ENCODE data around the gene MIPOL1. TPM values are rescaled to one million over a fixed set of nuclear protein-coding genes. Genes with fewer than 3 reads are reported as not detected.
"Not testable (repeated sequence)": the region's sequence is repeated elsewhere in the genome, so short reads cannot be mapped to it uniquely, and the experiment has no call there.

MIPOL1 gene
- total RNA-seq, 2 experiments from 2014 or later = not detected

GRCh38 chr14:37452323-37452722 is 254.6 kb downstream of the MIPOL1 start:
- TF ChIP-seq EZH2phosphoT487 (IDR thresholded peaks at IDR 0.05; ENCODE audit: borderline replicate concordance, low read depth, low read length) (no peak), CTCF (conservative IDR thresholded peaks at IDR 0.05; ENCODE audit: low read length) (no peak)
- Histone ChIP-seq H2AFZ (ENCODE audit: low read length) (no peak overlapping the region), H3K4me2 (ENCODE audit: low read length) (no peak overlapping the region), H3K79me2 (ENCODE audit: insufficient read depth, low read depth, low read length) (no peaks in the 10 kb centered on the region), H3K9me2 (ENCODE audit: insufficient read depth, low read length) (no peaks in the 10 kb centered on the region), H3K9me3 (ENCODE audit: low read length) (no peaks in the 10 kb centered on the region), H4K20me1 (ENCODE audit: insufficient read depth, low read length) (no peaks in the 10 kb centered on the region), H3K4me3 (ENCODE audit: low read depth, low read length, poor library complexity, severe bottlenecking) (no peak overlapping the region), H3K36me3 (ENCODE audit: insufficient read depth, low read length) (no peaks in the 10 kb centered on the region), H3K4me1 (ENCODE audit: insufficient read depth, low read length, poor library complexity, severe bottlenecking) (no peaks in the 10 kb centered on the region), H3K27ac (ENCODE audit: low read depth, low read length, poor library complexity, severe bottlenecking) (no peak overlapping the region)
- CTCF ChIA-PET (ENCODE audit: unreplicated experiment) = no interaction called here
- no TSS peak for BruUV-seq (replicated peaks)
- POLR2A ChIA-PET = no interaction called here
- no peak for DNase-seq (ENCODE audit: low spot score)
- intact Hi-C loops (cut with micrococcal nuclease; ENCODE audit: unreplicated experiment) = no loop called here

- POLR2A ChIA-PET = interaction anchor here (0.6 kb wide), 2 partner anchors 29 to 1003 kb away, joined by 3 read pairs; no protein-coding TSS in a partner anchor
- BruUV-seq (replicated peaks) = no TSS peak
- intact Hi-C loops (cut with micrococcal nuclease; ENCODE audit: unreplicated experiment) = no loop called here
- no peak overlapping the region for H2AFZ ChIP-seq (ENCODE audit: low read length)
- no peak overlapping the region for H3K27ac ChIP-seq (ENCODE audit: low read depth, low read length, poor library complexity, severe bottlenecking)
- no peaks in the 10 kb centered on the region for H3K4me1 ChIP-seq (ENCODE audit: insufficient read depth, low read length, poor library complexity, severe bottlenecking)
- no peaks in the 10 kb centered on the region for H3K9me2 ChIP-seq (ENCODE audit: insufficient read depth, low read length)
- no peaks in the 10 kb centered on the region for H4K20me1 ChIP-seq (ENCODE audit: insufficient read depth, low read length)
- CTCF ChIA-PET (ENCODE audit: unreplicated experiment) = no interaction called here
- no peak overlapping the region for H3K4me3 ChIP-seq (ENCODE audit: low read depth, low read length, poor library complexity, severe bottlenecking)
- TF ChIP-seq EZH2phosphoT487 (IDR thresholded peaks at IDR 0.05; ENCODE audit: borderline replicate concordance, low read depth, low read length) (no peak), CTCF (conservative IDR thresholded peaks at IDR 0.05; ENCODE audit: low read length) (no peak)
- H3K9me3 ChIP-seq (ENCODE audit: low read length) = no peaks in the 10 kb centered on the region
- no peaks in the 10 kb centered on the region for H3K36me3 ChIP-seq (ENCODE audit: insufficient read depth, low read length)
- H3K79me2 ChIP-seq (ENCODE audit: insufficient read depth, low read depth, low read length) = no peaks in the 10 kb centered on the region
- no peak overlapping the region for H3K4me2 ChIP-seq (ENCODE audit: low read length)
- no peak for DNase-seq (ENCODE audit: low spot score)
These were observed 256.2 kb downstream of the MIPOL1 start for GRCh38 chr14:37453985-37454384.

- TF ChIP-seq EZH2phosphoT487 (IDR thresholded peaks at IDR 0.05; ENCODE audit: borderline replicate concordance, low read depth, low read length) (no peak), CTCF (conservative IDR thresholded peaks at IDR 0.05; ENCODE audit: low read length) (no peak)
- Histone ChIP-seq H3K36me3 (ENCODE audit: insufficient read depth, low read length) (no peaks in the 10 kb centered on the region), H3K4me1 (ENCODE audit: insufficient read depth, low read length, poor library complexity, severe bottlenecking) (no peaks in the 10 kb centered on the region), H3K9me2 (ENCODE audit: insufficient read depth, low read length) (no peaks in the 10 kb centered on the region), H3K27ac (ENCODE audit: low read depth, low read length, poor library complexity, severe bottlenecking) (no peak overlapping the region), H3K4me2 (ENCODE audit: low read length) (no peak overlapping the region), H2AFZ (ENCODE audit: low read length) (no peak overlapping the region), H3K9me3 (ENCODE audit: low read length) (no peaks in the 10 kb centered on the region), H3K4me3 (ENCODE audit: low read depth, low read length, poor library complexity, severe bottlenecking) (no peak overlapping the region), H4K20me1 (ENCODE audit: insufficient read depth, low read length) (no peaks in the 10 kb centered on the region), H3K79me2 (ENCODE audit: insufficient read depth, low read depth, low read length) (no peaks in the 10 kb centered on the region)
- ChIA-PET POLR2A (interaction anchor here (0.6 kb wide), 1 partner anchor 78 kb away, joined by 3 read pairs; no protein-coding TSS in a partner anchor), CTCF (ENCODE audit: unreplicated experiment) (no interaction called here)
- BruUV-seq (replicated peaks) = no TSS peak
- DNase-seq (ENCODE audit: low spot score) = no peak
- intact Hi-C loops (cut with micrococcal nuclease; ENCODE audit: unreplicated experiment) = no loop called here
These were observed 259.6 kb downstream of the MIPOL1 start for GRCh38 chr14:37457334-37457733.

- H3K9me2 ChIP-seq (ENCODE audit: insufficient read depth, low read length); H3K4me2 ChIP-seq (ENCODE audit: low read length); H3K4me3 ChIP-seq (ENCODE audit: low read depth, low read length, poor library complexity, severe bottlenecking); H3K27ac ChIP-seq (ENCODE audit: low read depth, low read length, poor library complexity, severe bottlenecking); H3K9me3 ChIP-seq (ENCODE audit: low read length); intact Hi-C loops (cut with micrococcal nuclease; ENCODE audit: unreplicated experiment); H3K79me2 ChIP-seq (ENCODE audit: insufficient read depth, low read depth, low read length); H3K36me3 ChIP-seq (ENCODE audit: insufficient read depth, low read length); POLR2A ChIA-PET; CTCF ChIA-PET (ENCODE audit: unreplicated experiment); BruUV-seq (replicated peaks); H4K20me1 ChIP-seq (ENCODE audit: insufficient read depth, low read length); H3K4me1 ChIP-seq (ENCODE audit: insufficient read depth, low read length, poor library complexity, severe bottlenecking); H2AFZ ChIP-seq (ENCODE audit: low read length); DNase-seq (ENCODE audit: low spot score): not testable (repeated sequence)
These were observed 264.7 kb downstream of the MIPOL1 start for GRCh38 chr14:37462426-37462825.
